SW480 (cell line): ENCODE results near the gene SMG6.
A peak's percentile ranks its signal among the peaks of the same experiment; 100 is the strongest.
"Not testable (repeated sequence)": the region's sequence is repeated elsewhere in the genome, so short reads cannot be mapped to it uniquely, and the experiment has no call there.

Experiments
- DNase-seq: peaks from one replicate; pipeline ENCODE4 v3.0.0-alpha.2; 2016; ENCODE audit warnings: low spot score

SMG6 gene

GRCh38 chr17:2263183-2264066, 40.2 kb downstream of the SMG6 start:
- no peak for DNase-seq

DNA sequence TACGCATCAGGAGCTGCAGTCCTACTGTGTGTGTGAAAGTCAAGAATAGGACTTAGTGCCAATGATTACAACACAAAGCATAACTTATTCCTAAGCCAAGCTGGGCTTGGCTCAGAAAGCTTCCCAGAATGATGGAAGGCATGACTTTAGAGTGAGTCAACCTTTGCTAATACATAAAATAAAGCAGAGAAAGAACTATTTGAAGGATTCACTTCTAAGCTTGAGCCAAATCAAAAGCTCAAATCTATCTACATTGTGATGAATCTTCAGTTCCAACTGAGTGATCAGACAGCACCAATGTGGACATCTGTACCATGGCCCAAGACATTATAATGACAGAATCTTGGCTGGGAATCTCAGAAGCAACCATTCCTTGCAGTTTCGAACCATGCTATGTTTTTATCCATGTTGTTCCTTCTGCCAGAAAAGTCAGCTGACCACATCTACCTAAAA, 41.4 kb downstream of the SMG6 start:
- no peak for DNase-seq

GRCh38 chr17:2259769-2260536, 43.6 kb downstream of the SMG6 start:
- no peak for DNase-seq

DNA sequence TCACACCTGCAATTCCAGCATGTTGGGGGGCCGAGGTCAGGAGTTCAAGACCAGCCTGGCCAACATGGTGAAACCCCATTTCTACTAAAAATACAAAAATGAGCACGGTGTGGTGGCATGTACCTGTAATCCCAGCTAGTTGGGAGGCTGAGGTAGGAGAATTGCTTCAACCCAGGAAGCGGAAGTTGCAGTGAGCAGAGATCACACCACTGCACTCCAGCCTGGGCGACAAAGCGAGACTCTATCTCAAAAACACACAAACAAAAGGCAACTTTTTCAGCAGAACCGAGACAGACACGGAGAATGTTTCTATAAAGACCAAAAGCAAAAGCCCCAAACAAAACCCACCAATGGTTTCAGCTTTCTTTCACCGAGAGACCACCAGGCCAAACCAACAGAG, 44.8 kb downstream of the SMG6 start:
- not testable (repeated sequence) for DNase-seq

DNA sequence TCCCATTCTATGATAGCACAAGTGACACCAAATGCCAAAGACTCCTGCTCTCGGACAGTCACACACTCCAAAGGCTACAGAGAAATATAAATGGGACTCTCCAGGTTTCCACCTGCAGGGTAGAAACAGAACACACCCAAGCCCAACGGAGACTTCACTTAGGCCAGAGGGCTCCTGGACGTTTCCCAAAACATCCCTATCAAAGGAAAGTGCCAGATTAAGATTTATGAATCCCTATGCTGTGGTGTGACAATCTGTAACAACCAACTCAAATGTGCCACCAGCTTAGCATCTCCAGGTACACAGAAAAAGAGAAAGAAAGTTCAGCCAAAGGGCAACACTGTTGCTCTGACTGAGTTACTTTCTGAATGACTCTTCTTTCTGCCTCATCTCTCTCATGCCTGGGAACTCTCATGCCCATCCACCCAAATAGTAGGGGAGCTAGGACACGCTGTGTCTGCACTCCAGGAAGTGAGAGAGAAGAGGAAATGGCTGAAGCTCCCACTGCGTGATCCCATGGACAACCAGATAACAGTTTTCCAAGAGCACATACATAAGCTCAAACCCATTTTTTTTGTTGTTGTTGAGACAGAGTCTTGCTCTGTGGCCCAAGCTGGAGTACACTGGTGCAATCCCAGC, 49.7 kb downstream of the SMG6 start:
- DNase-seq, result no peak

DNA sequence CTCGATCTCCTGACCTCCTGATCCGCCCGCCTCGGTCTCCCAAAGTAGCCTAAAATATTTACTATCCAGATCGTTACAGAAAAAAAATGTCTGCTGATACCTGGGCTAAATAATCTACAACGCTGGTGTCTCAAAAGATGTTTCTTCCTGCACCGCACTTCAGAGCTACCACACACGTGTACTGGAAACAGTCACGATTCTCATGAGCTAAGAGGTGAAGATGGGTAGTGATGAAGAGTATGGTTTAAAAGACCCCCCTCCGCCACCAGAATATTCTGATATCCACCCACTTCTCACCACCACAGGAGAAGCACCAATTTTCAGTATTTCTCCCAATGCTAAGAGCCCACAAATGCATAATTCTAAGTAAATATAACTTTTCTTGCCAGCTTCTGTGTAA, 50.2 kb downstream of the SMG6 start:
- DNase-seq, result no peak

DNA sequence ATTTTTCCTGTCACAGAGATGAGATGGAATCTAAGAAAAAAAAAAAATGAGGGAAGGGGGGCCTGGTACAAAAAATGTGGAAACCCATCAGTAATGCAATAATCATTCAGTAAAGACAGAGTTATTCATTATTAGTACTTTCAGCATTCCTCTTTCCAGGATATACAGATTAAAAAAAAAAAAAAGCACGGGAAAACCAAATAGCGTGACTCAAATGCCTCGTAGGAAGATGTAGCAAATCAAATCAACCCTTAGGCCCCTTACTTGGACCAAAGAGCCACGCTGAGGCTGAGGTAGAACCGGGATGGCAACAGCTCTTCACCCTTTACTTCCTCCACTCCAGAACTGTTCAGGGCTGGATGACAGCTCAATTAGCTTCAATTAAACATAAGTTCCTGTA, 52.5 kb downstream of the SMG6 start:
- DNase-seq, result no peak

GRCh38 chr17:2250140-2251095, 53.2 kb downstream of the SMG6 start:
- no peak for DNase-seq

- no peak for DNase-seq
Observed at GRCh38 chr17:2247005-2247404, 56.6 kb downstream of the SMG6 start.

DNA sequence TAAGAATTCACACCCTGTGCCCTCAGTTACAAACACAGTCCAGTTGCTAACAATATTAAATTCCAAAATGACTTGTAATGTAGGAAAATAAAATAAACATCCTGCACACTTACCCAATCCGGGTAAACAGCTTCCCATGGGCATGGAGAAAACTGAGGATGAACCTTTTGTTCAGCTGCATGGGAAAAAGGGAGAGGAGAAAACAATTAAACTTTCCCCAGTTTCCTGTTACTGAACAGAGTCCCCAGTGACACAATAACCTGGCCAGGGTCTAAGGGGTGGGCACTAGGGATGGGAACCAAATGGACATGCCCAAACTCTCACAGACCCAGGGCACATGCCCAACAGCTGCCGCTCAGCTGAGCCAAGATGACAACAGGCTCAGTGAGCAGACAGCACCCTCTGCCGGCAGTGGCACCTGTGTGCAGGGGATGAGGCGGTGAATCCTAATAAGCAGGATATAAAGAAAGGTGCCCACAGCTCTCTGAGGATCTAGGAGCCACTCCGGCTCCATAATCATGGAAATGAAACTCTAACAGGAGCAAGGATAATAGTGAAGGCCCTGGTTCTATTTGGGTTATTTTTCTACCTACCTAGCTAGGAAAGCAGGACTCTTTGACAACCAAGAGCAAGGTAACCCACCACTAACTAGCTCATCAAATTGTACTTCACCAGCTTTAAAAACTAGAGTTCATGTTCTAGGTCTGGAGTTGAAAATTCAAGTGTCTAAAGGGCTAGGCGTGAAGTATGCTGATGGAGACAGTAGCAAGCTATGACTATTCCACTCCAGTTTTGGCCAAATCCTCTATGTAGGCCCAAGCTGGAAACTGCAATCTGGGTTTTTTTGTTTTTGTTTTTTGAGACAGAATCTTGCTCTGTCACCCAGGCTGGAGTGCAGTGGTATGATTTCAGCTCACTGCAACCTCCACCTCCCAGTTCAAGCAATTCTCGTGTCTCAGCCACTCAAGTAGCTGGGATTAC, 58.8 kb downstream of the SMG6 start:
- peak; percentile 60 for DNase-seq

DNA sequence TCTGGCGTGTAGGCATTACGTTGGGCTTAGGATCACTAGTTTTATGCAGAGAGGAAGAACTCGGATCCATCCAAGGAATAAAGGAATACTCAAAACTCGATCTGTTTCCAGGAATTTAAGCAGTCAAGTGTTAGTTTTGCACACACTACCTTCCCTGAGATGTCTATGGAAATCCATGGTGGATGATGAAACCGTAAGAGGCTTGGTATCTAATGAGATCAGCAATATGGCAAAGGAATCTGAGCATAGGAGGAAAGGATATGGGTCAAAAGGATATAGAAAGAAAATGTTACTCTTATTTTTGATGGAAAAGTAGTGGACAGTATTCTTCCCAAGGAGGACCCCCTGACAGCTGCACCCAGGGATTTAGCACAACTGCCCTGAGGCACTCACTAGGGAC, 59.6 kb downstream of the SMG6 start:
- DNase-seq, result no peak

DNA sequence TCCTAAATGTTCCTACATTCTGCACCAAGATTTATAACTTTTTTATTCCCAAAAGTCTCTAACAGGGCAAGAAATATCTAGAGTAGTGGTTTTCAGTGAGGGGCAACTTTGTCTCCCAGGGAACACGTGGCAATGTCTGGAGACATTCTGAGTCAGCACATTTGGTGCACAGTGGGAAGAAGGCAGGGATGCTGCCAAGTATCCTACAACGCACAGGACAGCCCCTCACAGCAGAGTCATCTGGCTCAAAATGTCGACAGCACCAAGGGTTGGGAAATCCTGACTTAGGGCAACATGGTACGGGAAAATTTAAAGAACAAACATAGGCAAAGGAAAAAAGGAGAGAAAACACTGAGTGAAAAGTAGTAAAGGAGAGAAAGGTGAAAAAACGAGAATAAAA, 61.8 kb downstream of the SMG6 start:
- no peak for DNase-seq

DNA sequence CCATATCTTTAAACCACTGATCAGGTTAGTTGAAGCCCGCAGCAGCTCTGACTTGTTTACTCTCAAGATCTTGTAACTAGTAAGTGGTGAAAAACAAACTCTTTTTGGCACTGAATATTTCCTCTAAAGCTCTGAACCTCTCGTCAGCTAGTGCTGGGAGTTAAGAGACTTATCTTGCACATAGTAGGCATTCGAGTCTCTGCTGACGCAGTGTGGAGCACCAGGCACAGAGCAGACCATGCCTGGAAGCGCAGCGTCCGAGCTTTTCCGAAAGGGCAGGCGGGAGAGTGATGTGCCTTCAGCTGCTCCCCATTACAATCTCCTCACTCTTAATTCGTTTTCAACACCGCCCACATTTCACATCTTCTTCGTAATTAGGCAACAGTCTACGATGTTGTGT, 63.0 kb downstream of the SMG6 start:
- no peak for DNase-seq

- no peak for DNase-seq
Observed at GRCh38 chr17:2239882-2240430, 63.6 kb downstream of the SMG6 start.

- DNase-seq, result no peak
Observed at GRCh38 chr17:2239170-2239551, 64.4 kb downstream of the SMG6 start.

- DNase-seq, result no peak
Observed at GRCh38 chr17:2238432-2239169, 65.0 kb downstream of the SMG6 start.

DNA sequence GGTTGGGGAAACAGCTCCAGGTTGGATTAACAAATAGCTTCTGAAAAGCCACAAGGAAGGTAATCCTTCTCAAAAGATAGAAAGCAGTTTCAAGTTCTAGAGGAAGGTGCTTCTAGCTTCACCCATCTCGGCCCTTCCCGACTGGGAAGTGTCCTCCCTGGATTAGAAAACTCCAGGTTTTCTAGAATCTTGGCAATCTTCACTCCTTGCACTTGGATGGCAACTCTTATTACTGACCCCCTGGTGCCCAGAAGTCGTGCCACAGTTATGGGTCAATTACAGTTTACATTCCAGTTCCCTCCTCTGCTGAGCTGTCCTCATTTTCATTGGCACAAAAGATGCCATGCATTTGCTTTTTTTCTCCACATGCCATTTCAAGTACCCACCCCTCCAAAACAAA, 65.6 kb downstream of the SMG6 start:
- DNase-seq, result no peak

GRCh38 chr17:2237521-2237921, 66.1 kb downstream of the SMG6 start:
- DNase-seq, result no peak

DNA sequence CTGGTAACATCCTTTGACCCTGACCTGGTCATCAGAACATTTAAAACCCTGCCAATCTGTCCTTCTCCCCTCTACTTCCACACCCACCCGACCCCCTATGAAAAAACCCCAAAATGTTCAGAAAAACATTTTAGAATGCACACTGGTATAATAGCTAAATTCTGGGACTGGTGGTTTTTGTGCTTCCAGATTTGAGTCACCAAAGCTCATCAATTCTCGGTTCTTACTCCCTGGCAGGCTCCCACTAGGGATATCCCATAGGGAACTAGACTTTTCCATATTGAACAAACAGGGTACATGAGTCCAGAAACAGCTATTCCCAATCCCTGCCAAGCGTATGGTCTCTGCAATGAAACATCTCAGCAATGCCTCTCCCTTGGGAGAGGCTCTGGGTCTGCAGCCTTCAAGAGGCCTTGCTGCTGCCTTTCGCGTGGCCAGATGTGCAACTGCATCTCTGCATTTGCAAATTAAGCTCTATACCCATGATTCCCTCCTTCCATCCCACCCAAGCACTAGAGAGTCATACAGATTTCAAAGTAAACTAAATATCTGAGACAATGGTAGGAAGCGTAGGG, 67.7 kb downstream of the SMG6 start:
- DNase-seq, result no peak
